Measurements from ENCODE around the gene BMPER. TPM values are rescaled to one million over a fixed set of nuclear protein-coding genes. Genes with fewer than 3 reads are reported as not detected.

The BMPER gene
- total RNA-seq, 2 donors from 2014 or later: 0.35 TPM; not detected in 1

DNA sequence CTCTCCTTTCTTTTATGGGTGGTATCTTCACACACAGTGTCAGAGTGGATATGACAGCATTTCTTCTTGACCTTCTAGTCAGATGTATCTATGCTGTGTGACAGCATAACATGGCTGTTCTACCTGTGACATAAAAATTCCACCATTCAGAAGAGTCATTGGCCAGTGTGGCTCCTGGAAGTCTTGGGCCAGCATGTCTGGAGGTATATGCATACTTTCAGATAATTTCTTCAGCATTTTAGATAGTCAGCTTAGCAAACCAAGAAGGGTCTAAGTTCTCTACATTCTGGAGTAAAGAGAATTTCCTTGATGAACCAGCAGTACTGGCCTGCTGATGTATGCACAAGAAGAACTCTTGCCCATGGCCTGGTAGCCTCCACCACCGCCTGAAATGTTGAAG, 179.3 kb downstream of the BMPER start:
- Mint-ChIP-seq H3K27ac (no peak overlapping the region), H3K4me1 (no peaks in the 10 kb centered on the region), H3K27me3 (no peaks in the 10 kb centered on the region), H3K36me3 (ENCODE audit: low read depth) (no peaks in the 10 kb centered on the region), H3K4me3 (no peak overlapping the region)
- DNase-seq: no peak
- no peaks in the 10 kb centered on the region for H3K9me3 ChIP-seq (ENCODE audit: control insufficient read depth, low read length, poor library complexity, severe bottlenecking)
- ATAC-seq: no peak

GRCh38 chr7:34086064-34086463, 180.7 kb downstream of the BMPER start:
- ATAC-seq (no peak), DNase-seq (no peak)
- H3K27ac Mint-ChIP-seq: no peak overlapping the region
- H3K4me1 Mint-ChIP-seq: no peaks in the 10 kb centered on the region
- peaks cover 7% of the 10 kb centered on the region for H3K27me3 Mint-ChIP-seq
- no peaks in the 10 kb centered on the region for H3K36me3 Mint-ChIP-seq (ENCODE audit: low read depth)
- no peak overlapping the region for H3K4me3 Mint-ChIP-seq
- no peaks in the 10 kb centered on the region for H3K9me3 ChIP-seq (ENCODE audit: control insufficient read depth, low read length, poor library complexity, severe bottlenecking)

DNA sequence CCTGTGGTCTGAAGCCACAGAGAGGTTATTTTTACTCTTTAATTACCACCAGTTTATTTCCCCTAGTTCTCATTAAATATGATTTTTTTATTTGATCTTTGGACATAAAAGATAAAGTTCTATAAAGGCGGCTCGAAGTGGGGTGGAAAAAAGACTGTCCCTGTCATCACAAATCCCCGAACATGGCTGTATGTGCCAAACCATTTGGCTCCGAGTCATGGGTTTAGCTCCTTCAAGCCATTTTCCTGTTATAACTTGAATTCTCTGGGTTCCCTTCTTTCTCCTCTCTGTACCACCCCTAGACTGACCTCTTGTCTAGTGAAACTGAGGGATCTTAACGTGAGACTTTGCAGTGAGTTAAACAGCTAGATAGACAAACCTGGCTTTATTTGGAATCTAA, 181.6 kb downstream of the BMPER start:
- DNase-seq: no peak
- no peaks in the 10 kb centered on the region for H3K9me3 ChIP-seq (ENCODE audit: control insufficient read depth, low read length, poor library complexity, severe bottlenecking)
- no peaks in the 10 kb centered on the region for H3K36me3 Mint-ChIP-seq (ENCODE audit: low read depth)
- no peaks in the 10 kb centered on the region for H3K4me1 Mint-ChIP-seq
- no peak overlapping the region for H3K27ac Mint-ChIP-seq
- no peak for ATAC-seq
- peaks cover 7% of the 10 kb centered on the region for H3K27me3 Mint-ChIP-seq
- no peak overlapping the region for H3K4me3 Mint-ChIP-seq

DNA sequence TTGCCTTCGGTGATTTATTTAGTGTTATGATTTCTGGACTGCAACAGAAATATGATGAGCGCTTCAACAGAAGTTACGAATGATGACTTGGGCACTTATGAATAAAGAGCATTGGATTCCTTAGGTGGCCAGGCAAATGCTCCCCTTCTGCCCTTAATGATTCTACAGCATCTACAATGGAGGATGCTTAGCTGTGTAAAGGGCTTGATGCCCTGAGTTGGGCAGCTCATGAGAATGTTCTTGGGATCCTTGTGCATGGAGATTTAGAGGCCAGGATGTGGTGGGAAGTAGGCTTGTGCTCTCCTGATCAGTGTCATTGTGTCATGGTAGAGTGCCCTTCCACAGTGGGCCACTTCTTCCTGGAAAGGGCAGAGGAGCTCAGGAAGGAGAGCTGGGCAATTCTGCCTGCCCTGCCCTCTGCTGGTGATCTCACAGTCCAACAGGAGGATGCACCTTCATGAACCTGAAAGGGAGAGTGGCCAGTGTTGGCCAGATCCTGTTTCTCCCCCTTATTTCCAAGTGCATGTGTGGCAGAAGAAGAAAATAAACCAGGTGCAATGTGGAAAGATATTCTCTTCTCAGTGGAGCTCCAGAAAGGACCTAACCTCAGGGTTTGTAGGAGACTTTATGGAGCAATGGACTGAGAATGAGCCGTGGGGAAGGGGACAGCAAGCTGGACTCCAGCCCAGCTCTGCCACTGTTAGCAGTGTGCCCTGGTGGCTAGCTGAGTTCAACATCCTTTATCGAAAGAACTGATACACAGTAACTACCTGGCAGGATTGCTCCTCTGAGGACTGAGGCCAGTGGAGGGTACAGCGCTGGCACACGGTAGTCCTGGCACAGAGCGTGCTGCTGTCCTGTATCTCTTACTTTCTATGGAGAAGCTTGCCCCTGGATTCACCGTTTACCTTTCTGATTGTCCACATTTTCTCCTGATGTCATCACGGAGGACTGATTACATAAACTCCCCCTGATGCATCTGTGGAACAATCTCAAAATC, 182.9 kb downstream of the BMPER start:
- Mint-ChIP-seq H3K27ac (no peak overlapping the region), H3K36me3 (ENCODE audit: low read depth) (no peaks in the 10 kb centered on the region), H3K4me3 (no peak overlapping the region), H3K4me1 (no peaks in the 10 kb centered on the region), H3K27me3 (peaks cover 7% of the 10 kb centered on the region)
- no peaks in the 10 kb centered on the region for H3K9me3 ChIP-seq (ENCODE audit: control insufficient read depth, low read length, poor library complexity, severe bottlenecking)
- ATAC-seq (no peak), DNase-seq (no peak)

DNA sequence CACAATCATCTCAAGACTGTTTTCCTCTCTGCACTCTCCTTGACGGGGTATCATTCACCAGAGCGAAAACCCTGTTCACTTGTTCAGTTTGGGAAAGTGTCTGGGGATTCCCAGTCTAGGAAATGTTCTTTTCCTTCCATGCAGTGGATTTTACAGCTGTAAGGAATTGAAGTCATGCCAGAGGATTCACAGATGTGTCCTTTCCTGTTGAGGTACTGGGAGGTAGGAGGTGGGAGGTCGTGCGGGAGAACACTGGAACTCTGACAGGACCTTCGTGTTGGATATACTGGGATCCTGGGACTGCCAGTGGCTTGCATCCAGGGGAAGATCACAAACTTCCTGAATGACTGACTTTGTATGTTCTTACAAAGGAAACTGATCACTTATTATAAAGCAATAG, 185.5 kb downstream of the BMPER start:
- no peaks in the 10 kb centered on the region for H3K9me3 ChIP-seq (ENCODE audit: control insufficient read depth, low read length, poor library complexity, severe bottlenecking)
- no peak overlapping the region for H3K4me3 Mint-ChIP-seq
- H3K4me1 Mint-ChIP-seq: no peaks in the 10 kb centered on the region
- H3K36me3 Mint-ChIP-seq (ENCODE audit: low read depth): no peaks in the 10 kb centered on the region
- ATAC-seq: no peak
- peaks cover 7% of the 10 kb centered on the region for H3K27me3 Mint-ChIP-seq
- no peak overlapping the region for H3K27ac Mint-ChIP-seq
- no peak for DNase-seq

GRCh38 chr7:34091321-34091917, 186.1 kb downstream of the BMPER start:
- Mint-ChIP-seq H3K27ac (no peak overlapping the region), H3K4me3 (no peak overlapping the region), H3K27me3 (peaks cover 7% of the 10 kb centered on the region), H3K36me3 (ENCODE audit: low read depth) (no peaks in the 10 kb centered on the region), H3K4me1 (no peaks in the 10 kb centered on the region)
- no peaks in the 10 kb centered on the region for H3K9me3 ChIP-seq (ENCODE audit: control insufficient read depth, low read length, poor library complexity, severe bottlenecking)
- ATAC-seq (no peak), DNase-seq (no peak)

DNA sequence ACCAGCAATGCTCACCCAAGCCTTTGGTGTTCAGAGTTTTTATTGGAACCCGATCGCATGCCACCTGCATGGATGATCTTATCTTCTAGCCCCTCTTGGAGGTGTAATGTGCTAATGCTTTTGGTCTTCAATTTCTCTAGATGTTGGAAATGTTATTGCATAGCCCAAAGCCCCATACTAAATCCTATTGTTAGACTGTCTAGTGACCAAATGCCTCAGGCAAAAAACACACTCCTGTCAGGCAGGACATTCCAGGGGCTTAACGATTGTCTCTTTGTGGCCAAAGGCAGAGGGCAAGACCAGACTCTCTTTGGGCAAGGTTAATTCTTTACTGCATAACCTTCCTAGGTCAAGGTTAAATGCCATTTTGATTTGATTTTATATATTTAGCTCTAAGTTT, 187.9 kb downstream of the BMPER start:
- DNase-seq (no peak), ATAC-seq (no peak)
- no peaks in the 10 kb centered on the region for H3K36me3 Mint-ChIP-seq (ENCODE audit: low read depth)
- no peak overlapping the region for H3K27ac Mint-ChIP-seq
- no peak overlapping the region for H3K4me3 Mint-ChIP-seq
- H3K9me3 ChIP-seq (ENCODE audit: control insufficient read depth, low read length, poor library complexity, severe bottlenecking): no peaks in the 10 kb centered on the region
- no peaks in the 10 kb centered on the region for H3K4me1 Mint-ChIP-seq
- H3K27me3 Mint-ChIP-seq: peaks cover 13% of the 10 kb centered on the region

- DNase-seq: no peak
- Mint-ChIP-seq H3K4me3 (no peak overlapping the region), H3K36me3 (ENCODE audit: low read depth) (no peaks in the 10 kb centered on the region), H3K4me1 (no peaks in the 10 kb centered on the region), H3K27ac (no peak overlapping the region), H3K27me3 (peaks cover 6% of the 10 kb centered on the region)
- no peak for ATAC-seq
- H3K9me3 ChIP-seq (ENCODE audit: control insufficient read depth, low read length, poor library complexity, severe bottlenecking): no peaks in the 10 kb centered on the region
These were observed 190.9 kb downstream of the BMPER start for GRCh38 chr7:34096198-34096651.

DNA sequence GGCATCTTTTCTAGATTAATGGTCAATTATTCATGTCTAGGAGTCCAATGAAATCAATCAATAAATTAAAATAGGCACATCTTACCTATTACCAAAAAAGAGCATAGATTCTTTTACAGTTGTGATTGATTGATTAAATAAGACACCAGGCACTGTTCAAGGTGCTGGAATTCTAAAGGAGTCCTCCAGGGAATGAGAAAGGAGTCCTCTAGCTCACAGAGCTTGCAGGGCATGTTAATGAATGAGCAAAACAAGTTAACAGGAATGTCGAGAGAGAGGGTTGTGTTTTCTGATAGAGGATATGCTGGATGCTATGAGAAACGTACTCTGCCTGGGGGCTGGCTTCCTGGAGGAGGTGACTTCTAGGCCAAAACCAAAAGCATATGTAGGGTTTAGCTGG, 191.4 kb downstream of the BMPER start:
- no peaks in the 10 kb centered on the region for H3K9me3 ChIP-seq (ENCODE audit: control insufficient read depth, low read length, poor library complexity, severe bottlenecking)
- no peak for ATAC-seq
- Mint-ChIP-seq H3K27me3 (peaks cover 6% of the 10 kb centered on the region), H3K36me3 (ENCODE audit: low read depth) (no peaks in the 10 kb centered on the region), H3K27ac (no peak overlapping the region), H3K4me1 (no peaks in the 10 kb centered on the region), H3K4me3 (no peak overlapping the region)
- no peak for DNase-seq

DNA sequence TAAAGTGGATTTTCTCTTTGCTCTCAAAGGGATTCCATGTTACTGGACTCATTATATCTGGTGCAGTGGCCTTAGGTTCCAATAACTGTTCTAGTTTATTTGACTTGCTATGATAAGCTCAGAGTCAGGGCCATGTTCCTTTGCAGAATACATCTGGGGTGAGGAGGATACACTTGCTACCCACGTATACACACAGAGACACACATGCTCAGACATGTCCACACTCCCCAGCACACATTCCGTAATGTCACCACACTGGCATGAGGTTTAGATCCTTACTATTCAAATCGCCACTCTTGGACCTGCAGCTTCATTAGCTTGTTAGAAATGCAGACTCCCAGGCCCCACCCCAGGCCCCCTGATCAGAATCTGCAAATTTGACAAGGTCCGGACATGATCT, 195.3 kb downstream of the BMPER start:
- DNase-seq (no peak), ATAC-seq (no peak)
- H3K27ac Mint-ChIP-seq: no peak overlapping the region
- no peaks in the 10 kb centered on the region for H3K4me1 Mint-ChIP-seq
- no peak overlapping the region for H3K4me3 Mint-ChIP-seq
- peaks cover 6% of the 10 kb centered on the region for H3K27me3 Mint-ChIP-seq
- no peaks in the 10 kb centered on the region for H3K9me3 ChIP-seq (ENCODE audit: control insufficient read depth, low read length, poor library complexity, severe bottlenecking)
- H3K36me3 Mint-ChIP-seq (ENCODE audit: low read depth): no peaks in the 10 kb centered on the region

DNA sequence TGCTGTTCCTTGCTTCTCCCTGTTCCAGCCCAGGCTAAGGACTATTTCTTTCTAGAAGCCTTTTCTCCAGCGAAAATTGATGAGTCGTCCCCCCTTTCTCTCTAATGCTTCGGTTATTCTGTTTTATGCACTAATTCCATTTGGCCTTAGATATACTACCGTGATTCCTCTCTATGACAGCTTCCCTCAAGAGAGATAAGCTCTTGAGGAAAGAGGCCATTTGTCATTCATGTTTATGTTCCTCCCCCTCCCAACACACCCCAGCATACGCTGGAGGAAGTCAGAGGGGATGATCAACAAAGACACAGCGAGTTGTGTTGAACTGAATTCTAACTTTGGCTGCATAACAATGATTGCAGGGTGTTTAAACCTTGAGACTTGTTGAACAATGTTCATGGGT, 198.8 kb downstream of the BMPER start:
- H3K4me1 Mint-ChIP-seq: no peaks in the 10 kb centered on the region
- no peaks in the 10 kb centered on the region for H3K36me3 Mint-ChIP-seq (ENCODE audit: low read depth)
- H3K4me3 Mint-ChIP-seq: no peak overlapping the region
- no peaks in the 10 kb centered on the region for H3K9me3 ChIP-seq (ENCODE audit: control insufficient read depth, low read length, poor library complexity, severe bottlenecking)
- no peak overlapping the region for H3K27ac Mint-ChIP-seq
- DNase-seq (no peak), ATAC-seq (no peak)
- H3K27me3 Mint-ChIP-seq: no peaks in the 10 kb centered on the region

- DNase-seq (no peak), ATAC-seq (no peak)
- H3K27me3 Mint-ChIP-seq: no peaks in the 10 kb centered on the region
- no peak overlapping the region for H3K4me3 Mint-ChIP-seq
- no peaks in the 10 kb centered on the region for H3K36me3 Mint-ChIP-seq (ENCODE audit: low read depth)
- no peaks in the 10 kb centered on the region for H3K9me3 ChIP-seq (ENCODE audit: control insufficient read depth, low read length, poor library complexity, severe bottlenecking)
- no peak overlapping the region for H3K27ac Mint-ChIP-seq
- no peaks in the 10 kb centered on the region for H3K4me1 Mint-ChIP-seq
These were observed 199.7 kb downstream of the BMPER start for GRCh38 chr7:34104992-34105391.

GRCh38 chr7:34107276-34107675, 201.9 kb downstream of the BMPER start:
- no peaks in the 10 kb centered on the region for H3K9me3 ChIP-seq (ENCODE audit: control insufficient read depth, low read length, poor library complexity, severe bottlenecking)
- Mint-ChIP-seq H3K36me3 (ENCODE audit: low read depth) (no peaks in the 10 kb centered on the region), H3K27ac (no peak overlapping the region), H3K4me1 (no peaks in the 10 kb centered on the region), H3K27me3 (no peaks in the 10 kb centered on the region), H3K4me3 (no peak overlapping the region)
- DNase-seq (no peak), ATAC-seq (no peak)

- Mint-ChIP-seq H3K27me3 (no peaks in the 10 kb centered on the region), H3K4me1 (no peaks in the 10 kb centered on the region)
- ATAC-seq: no peak
These were observed 202.8 kb downstream of the BMPER start for GRCh38 chr7:34108165-34108564.

More at GRCh38 chr7:34108165-34108564, 202.8 kb downstream of the BMPER start:
- DNase-seq: no peak
- H3K36me3 Mint-ChIP-seq (ENCODE audit: low read depth): no peaks in the 10 kb centered on the region
- H3K9me3 ChIP-seq (ENCODE audit: control insufficient read depth, low read length, poor library complexity, severe bottlenecking): no peaks in the 10 kb centered on the region
- H3K27ac Mint-ChIP-seq: no peak overlapping the region
- no peak overlapping the region for H3K4me3 Mint-ChIP-seq

Measured in T-helper 17 cell (primary cell).